Tibial nerve (tissue), 4 donors: ENCODE results near the gene DESI1. TPM values are rescaled to one million over a fixed set of nuclear protein-coding genes. Genes with fewer than 3 reads are reported as not detected.

Experiments used
- DNase-seq, 2 donors: peaks; one replicate each; pipeline ENCODE4 v3.0.0-alpha.2; 2019; ENCODE audit warnings: low spot score in 2 of 2
- H3K27ac ChIP-seq, 4 donors: fragments of 200-600 bp; sonication (generic) in 3 of 4; one replicate each; pipeline ENCODE4 v1.5.1; 2017 to 2019; ENCODE audit warnings: mild to moderate bottlenecking in 1 of 4
- H3K27me3 ChIP-seq, 2 donors: fragments of 200-600 bp; sonication (generic) in 1 of 2; one replicate each; pipeline versions ENCODE4 v1.5.1 to v1.6.0; 2017 to 2019
- H3K36me3 ChIP-seq, 3 donors: fragments of 200-600 bp; sonication (generic); one replicate each; pipeline ENCODE4 v1.5.1; 2018 to 2019
- H3K4me1 ChIP-seq, 4 donors: fragments of 200-600 bp; sonication (generic) in 3 of 4; one replicate each; pipeline ENCODE4 v1.5.1; 2017 to 2019
- H3K4me3 ChIP-seq, 4 donors: fragments of 200-600 bp; sonication (generic) in 3 of 4; one replicate each; pipeline ENCODE4 v1.5.1; 2017 to 2019; ENCODE audit warnings: mild to moderate bottlenecking in 1 of 4, moderate library complexity in 1 of 4
- H3K9me3 ChIP-seq, 4 donors: fragments of 200-600 bp; sonication (generic) in 3 of 4; one replicate each; pipeline ENCODE4 v1.5.1; 2017 to 2019
- EP300 ChIP-seq, 2 donors: sonication (generic); formaldehyde crosslinking; IDR thresholded peaks; one replicate each; pipeline ENCODE4 v1.6.1; 2017; ENCODE audit warnings: antibody characterized with exemption in 2 of 2, mild to moderate bottlenecking in 1 of 2
- POLR2A ChIP-seq, 2 donors: fragments of 450-650 bp; IDR thresholded peaks; one replicate each; pipeline ENCODE4 v1.6.1; 2017; ENCODE audit warnings: antibody characterized with exemption in 2 of 2, mild to moderate bottlenecking in 2 of 2, moderate library complexity in 2 of 2
- WGBS, 2 donors: methylation state at CpG; one replicate each; pipeline ENCODE4 v1.1.5; 2018; 5-methylcytosine and 5-hydroxymethylcytosine counted together
- total RNA-seq, 4 donors: library from RNA; depleted of rRNA; stranded (reverse); fragments of >200 nt; gene quantifications; one replicate each; pipeline ENCODE4 v1.1.0, GENCODE V29; 2016
- TF ChIP-seq, protein P1 (sequence below), 5 experiments: fragments of 200-600 bp in 3 of 5; fragments of 450-650 bp in 2 of 5; sonication (generic) in 3 of 5; IDR thresholded peaks; one replicate each; pipeline ENCODE4 v1.5.1; 2016 to 2019; ENCODE audit warnings: antibody characterized with exemption in 5 of 5, mild to moderate bottlenecking in 3 of 5, moderate library complexity in 2 of 5

Gene DESI1
- total RNA-seq, 4 donors from 2014 or later: 16.5 to 24.6 (median 19.2) TPM

DNA sequence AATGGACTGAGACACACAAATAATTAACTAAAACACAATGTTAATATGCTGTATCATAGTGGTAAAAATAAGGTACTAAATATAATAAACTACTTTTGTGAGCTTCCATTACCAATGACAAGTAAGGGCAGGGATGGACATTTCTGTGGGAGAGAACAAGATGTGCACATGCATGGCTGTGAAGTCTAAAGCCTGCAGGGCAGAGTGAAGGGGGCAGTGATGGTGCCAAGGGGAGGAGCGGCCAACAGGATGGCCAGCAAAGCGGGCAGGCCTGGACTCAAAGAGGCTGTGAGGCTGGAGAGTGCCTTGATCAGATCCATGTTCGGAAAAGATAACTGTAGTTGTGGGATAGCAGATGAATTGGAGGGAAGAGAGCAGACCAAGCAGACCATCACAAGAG lies 12.5 kb downstream of the DESI1 start:
- no peaks in the 10 kb centered on the region for H3K27me3 ChIP-seq
- no peak overlapping the region for H3K27ac ChIP-seq
- H3K4me1 ChIP-seq: peaks cover 0 to 16% (median 2%) of the 10 kb centered on the region in 4 donors
- no peak for DNase-seq
- peaks cover 0 to 30% (median 0%) of the 10 kb centered on the region in 3 donors for H3K36me3 ChIP-seq
- TF ChIP-seq EP300 (IDR thresholded peaks at IDR 0.05) (no peak), POLR2A (IDR thresholded peaks at IDR 0.05) (no peak)
- TF ChIP-seq, protein P1, sequence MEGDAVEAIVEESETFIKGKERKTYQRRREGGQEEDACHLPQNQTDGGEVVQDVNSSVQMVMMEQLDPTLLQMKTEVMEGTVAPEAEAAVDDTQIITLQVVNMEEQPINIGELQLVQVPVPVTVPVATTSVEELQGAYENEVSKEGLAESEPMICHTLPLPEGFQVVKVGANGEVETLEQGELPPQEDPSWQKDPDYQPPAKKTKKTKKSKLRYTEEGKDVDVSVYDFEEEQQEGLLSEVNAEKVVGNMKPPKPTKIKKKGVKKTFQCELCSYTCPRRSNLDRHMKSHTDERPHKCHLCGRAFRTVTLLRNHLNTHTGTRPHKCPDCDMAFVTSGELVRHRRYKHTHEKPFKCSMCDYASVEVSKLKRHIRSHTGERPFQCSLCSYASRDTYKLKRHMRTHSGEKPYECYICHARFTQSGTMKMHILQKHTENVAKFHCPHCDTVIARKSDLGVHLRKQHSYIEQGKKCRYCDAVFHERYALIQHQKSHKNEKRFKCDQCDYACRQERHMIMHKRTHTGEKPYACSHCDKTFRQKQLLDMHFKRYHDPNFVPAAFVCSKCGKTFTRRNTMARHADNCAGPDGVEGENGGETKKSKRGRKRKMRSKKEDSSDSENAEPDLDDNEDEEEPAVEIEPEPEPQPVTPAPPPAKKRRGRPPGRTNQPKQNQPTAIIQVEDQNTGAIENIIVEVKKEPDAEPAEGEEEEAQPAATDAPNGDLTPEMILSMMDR (IDR thresholded peaks at IDR 0.05): no peak
- H3K9me3 ChIP-seq: no peaks in the 10 kb centered on the region
- 93 to 95% methylated on average over 3 of the region's 3 CpGs for WGBS, 2 donors
- H3K4me3 ChIP-seq: no peak overlapping the region

DNA sequence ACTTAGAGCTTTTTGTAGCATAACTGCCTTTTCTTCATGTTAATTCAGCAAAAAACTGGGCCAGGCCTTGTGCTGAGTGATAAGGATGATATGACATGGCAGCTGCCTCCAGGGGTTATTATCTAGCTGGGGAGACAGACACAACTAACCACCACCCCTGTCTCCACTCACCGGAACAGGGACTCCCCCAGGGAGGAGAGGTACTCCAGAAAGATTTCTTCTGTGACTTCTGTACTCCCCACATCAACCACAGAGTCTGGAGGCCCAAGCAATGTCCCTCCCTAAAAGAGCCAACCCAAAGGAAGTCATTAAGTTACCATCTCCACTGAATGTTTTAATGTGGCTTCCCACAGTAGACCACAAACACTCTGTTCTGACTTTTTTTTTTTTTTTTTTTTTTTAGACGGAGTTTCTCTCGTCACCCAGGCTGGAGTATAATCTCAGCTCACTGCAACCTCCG lies 16.9 kb downstream of the DESI1 start:
- peaks cover 0 to 75% (median 0%) of the 10 kb centered on the region in 3 donors for H3K36me3 ChIP-seq
- TF ChIP-seq POLR2A (IDR thresholded peaks at IDR 0.05) (no peak), EP300 (IDR thresholded peaks at IDR 0.05) (no peak)
- TF ChIP-seq, protein P1 (IDR thresholded peaks at IDR 0.05): no peak
- DNase-seq: no peak
- H3K4me3 ChIP-seq: no peak overlapping the region
- no peaks in the 10 kb centered on the region for H3K9me3 ChIP-seq
- no peak overlapping the region for H3K27ac ChIP-seq
- no peaks in the 10 kb centered on the region for H3K27me3 ChIP-seq
- WGBS, 2 donors: 76 to 94% methylated on average over 4 of the region's 4 CpGs
- peaks cover 0 to 16% (median 2%) of the 10 kb centered on the region in 4 donors for H3K4me1 ChIP-seq

DNA sequence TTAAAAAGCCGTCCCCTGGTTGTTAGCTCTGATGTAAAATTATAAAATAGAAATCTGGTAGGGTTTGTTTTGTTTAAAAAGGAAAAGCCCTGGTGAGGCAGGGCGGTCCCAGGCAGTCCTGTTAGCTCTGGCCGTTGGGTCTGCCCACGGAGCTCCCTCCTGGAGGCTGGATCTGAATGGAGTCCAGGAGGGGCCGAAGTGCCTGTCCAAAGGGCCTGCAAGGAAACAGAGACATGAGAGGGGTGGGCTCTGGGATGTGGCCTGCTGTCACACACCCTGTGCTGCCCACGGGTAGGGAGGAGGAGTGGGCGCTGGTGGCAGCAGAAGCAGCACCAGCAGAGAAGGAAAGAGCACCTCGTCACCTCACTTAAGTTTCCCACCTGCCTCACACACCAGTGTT lies 19.9 kb downstream of the DESI1 start:
- Histone ChIP-seq H3K4me3 (no peak overlapping the region), H3K9me3 (no peaks in the 10 kb centered on the region), H3K4me1 (peaks cover 0 to 23% (median 2%) of the 10 kb centered on the region in 4 donors), H3K27me3 (no peaks in the 10 kb centered on the region), H3K27ac (no peak overlapping the region), H3K36me3 (peaks cover 0 to 62% (median 0%) of the 10 kb centered on the region in 3 donors)
- 83% methylated on average over 8 of the region's 8 CpGs for WGBS, 2 donors
- no peak for DNase-seq
- TF ChIP-seq, protein P1 (IDR thresholded peaks at IDR 0.05): no peak
- TF ChIP-seq EP300 (IDR thresholded peaks at IDR 0.05): no peak
- no peak for TF ChIP-seq POLR2A (IDR thresholded peaks at IDR 0.05)

- no peak overlapping the region for H3K27ac ChIP-seq
- 90 to 93% methylated on average over 8 of the region's 8 CpGs for WGBS, 2 donors
- TF ChIP-seq EP300 (IDR thresholded peaks at IDR 0.05) (no peak), POLR2A (IDR thresholded peaks at IDR 0.05) (no peak)
- TF ChIP-seq, protein P1 (IDR thresholded peaks at IDR 0.05): no peak
- peaks cover 0 to 56% (median 0%) of the 10 kb centered on the region in 3 donors for H3K36me3 ChIP-seq
- DNase-seq: no peak
- no peaks in the 10 kb centered on the region for H3K9me3 ChIP-seq
- H3K4me3 ChIP-seq: no peak overlapping the region
- no peaks in the 10 kb centered on the region for H3K27me3 ChIP-seq
- H3K4me1 ChIP-seq: peaks cover 0 to 8% (median 0%) of the 10 kb centered on the region in 4 donors
These were observed 21.8 kb downstream of the DESI1 start for GRCh38 chr22:41598891-41599635.

DNA sequence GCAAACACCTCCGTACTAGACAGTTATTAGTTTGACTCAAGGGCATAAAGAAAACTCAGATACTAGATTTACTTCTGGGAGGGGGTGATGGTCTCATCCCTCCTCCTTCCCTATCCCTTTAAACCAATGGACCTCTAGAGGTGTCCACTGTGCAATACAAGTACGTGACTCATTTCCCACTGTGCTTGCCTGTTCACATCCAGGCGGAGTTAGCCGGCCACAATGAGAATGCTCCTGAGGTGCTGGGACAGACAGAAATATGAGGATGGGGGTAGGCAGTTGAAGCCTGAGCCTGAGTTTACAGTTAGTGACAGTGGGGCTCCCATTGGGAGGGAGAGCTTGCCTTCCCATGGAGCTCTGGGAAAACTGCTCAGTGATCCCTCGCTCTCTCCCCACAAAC lies 22.8 kb downstream of the DESI1 start:
- H3K4me3 ChIP-seq: no peak overlapping the region
- H3K36me3 ChIP-seq: peaks cover 0 to 47% (median 0%) of the 10 kb centered on the region in 3 donors
- no peaks in the 10 kb centered on the region for H3K9me3 ChIP-seq
- H3K27ac ChIP-seq: no peak overlapping the region
- TF ChIP-seq, protein P1 (IDR thresholded peaks at IDR 0.05): no peak
- TF ChIP-seq EP300 (IDR thresholded peaks at IDR 0.05) (no peak), POLR2A (IDR thresholded peaks at IDR 0.05) (no peak)
- DNase-seq: no peak
- H3K4me1 ChIP-seq: peaks cover 0 to 8% (median 0%) of the 10 kb centered on the region in 4 donors
- H3K27me3 ChIP-seq: no peaks in the 10 kb centered on the region
- 74 to 87% methylated on average over 5 of the region's 5 CpGs for WGBS, 2 donors
